GM19238 (cell line): ENCODE results near the gene MMRN2.

Experiments used
- DNase-seq: peaks from one replicate; pipeline ENCODE4 v3.0.0; 2011; ENCODE audit warnings: low spot score; ENCODE audit not compliant: insufficient read length

Gene MMRN2

DNA sequence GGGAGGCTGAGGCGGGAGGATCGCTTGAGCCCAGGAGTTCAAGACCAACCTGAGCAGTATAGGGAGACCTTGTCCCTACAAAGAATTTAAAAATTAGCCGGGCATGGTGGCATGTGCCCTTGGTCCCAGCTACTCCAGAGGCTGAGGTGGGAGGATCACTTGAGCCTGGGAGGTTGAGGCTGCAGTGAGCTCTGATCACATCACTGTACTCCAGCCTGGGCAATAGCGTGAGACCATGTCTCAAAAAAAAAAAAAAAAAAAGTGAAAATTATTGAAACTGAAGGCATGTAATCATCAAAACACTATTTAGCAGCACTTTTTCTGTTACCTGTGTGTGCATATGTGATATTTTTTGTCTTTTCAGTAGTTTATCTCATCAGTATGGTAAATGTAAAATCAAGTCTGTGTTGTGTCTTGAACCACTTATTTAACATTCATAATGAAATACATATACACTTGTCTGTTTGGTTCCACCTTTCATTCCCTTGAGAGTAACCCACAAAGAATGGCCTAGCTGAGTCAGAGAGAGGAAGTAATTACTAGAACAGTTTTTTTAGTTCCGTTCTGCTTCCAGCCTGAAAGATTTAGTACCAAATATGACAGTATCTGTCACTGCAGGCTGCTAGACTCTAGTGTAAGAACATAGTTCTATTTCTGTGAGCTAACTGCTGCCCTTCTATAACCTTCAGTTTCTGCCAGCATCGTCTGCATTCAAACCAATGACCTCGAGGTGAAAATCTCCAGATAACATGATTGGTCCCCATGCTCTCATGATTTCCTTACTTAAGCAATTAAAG, 68.6 kb downstream of the MMRN2 start:
- DNase-seq: peak; percentile 44
